ENCODE measurements around the gene ZNF784. TPM values are rescaled to one million over a fixed set of nuclear protein-coding genes. Genes with fewer than 3 reads are reported as not detected.

ZNF784 gene
- total and polyA plus RNA-seq, 9 of the 15 experiments (the other 6 are each of a cell fraction or from before 2014, with no cell fraction given): 0.14 to 6.1 (median 2.1) TPM

DNA sequence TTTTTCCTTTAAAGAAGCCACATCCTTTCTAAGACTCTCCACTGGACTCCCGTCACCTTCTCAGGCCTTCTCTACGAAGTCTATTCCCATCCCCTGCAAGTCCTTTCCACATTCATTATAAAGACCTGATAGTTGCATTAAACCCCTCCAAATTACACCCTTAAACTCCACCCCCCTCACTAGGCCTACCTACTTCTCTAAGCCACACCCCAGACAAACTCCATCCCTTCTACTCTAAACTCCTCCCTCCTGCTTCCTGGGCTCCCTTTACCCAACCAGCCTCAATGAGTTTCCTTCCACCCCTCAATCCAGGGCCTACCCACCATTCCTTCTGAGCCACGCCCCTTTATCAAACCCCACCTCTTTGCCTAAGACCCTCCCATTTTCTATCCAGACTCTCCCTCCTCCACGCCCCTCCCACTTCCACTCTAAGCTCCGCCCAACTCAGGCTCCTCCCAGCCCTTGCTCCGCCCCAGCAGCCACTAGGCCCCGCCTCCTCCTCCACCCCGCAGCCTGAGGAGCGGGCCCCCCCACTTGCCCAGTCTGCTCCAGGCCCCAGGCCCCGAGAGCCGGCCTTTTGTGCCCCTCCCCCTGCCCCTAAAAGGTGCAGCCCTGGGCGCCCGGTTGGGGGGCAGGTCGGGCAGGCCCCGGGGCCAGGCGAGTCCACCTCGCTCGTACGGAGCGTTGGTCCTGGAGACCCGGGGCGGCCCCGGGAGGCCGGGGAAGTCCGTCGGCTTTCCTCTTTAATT lies 25.5 kb downstream of the ZNF784 start (continued):
- TF ChIP-seq, protein P1, sequence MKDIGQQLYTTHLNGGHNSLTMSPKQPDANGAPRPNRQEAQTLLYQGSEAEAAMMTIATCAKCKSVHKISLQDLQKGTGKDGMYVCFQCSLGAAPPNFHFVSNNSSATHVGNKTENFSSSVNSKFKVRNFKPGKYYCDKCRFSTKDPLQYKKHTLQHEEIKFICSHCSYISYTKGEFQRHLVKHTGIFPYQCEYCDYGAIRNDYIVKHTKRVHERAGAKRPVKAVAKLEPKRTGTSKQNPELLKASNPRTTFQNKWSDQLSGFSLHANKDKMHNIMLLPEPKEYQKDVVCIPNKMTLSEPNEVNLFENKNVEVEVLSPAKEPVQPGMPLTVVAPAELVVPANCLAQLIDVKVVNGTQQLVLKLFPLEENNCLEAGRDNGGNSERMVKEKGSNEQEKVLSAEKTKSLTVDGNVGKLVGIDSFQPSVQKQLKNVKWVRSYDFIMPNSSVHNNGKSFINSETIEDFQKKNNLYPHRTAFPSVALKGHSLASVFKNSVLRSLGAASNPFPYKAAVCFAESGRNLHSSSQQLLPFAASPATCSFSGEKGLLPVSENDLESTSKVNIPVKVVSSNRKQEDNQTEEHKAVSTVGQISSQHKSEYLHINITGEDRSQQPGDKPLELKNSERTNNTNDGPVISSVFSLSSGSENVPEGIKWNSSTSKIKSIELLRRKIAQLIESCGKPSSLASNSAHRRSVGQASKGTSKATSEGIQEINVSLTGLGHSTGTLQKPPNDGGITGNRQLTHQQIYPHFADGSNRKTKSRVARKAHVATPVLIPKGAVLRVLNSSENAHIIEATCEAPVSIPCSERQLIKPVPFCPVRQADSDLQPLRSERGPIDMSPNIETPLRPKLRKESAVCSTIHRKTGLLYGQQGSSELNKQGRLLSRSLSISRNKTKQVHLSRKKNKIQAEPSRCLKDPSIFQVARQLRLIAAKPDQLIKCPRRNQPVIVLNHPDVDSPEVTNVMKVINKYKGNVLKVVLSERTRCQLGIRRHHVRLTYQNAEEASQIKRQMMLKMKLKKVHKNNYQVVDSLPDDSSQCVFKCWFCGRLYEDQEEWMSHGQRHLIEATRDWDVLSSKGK (CRISPR knock-in tag; IDR thresholded peaks at IDR 0.05): no peak
- TF ChIP-seq BRCA1 (IDR thresholded peaks at IDR 0.05) (no peak), BRCA1 (CRISPR knock-in tag; IDR thresholded peaks at IDR 0.05) (no peak), ZNF354B (CRISPR knock-in tag; IDR thresholded peaks at IDR 0.05) (no peak), ZNF830 (CRISPR knock-in tag; IDR thresholded peaks at IDR 0.05) (no peak), KLF10 (CRISPR knock-in tag; IDR thresholded peaks at IDR 0.05) (no peak), CCNT2 (IDR thresholded peaks at IDR 0.05; ENCODE audit: borderline replicate concordance, extremely low read depth, insufficient read length, low read depth, low read length) (peak; percentile 83), ZNF143 (CRISPR knock-in tag; IDR thresholded peaks at IDR 0.05) (no peak), SAFB (IDR thresholded peaks at IDR 0.05; ENCODE audit: borderline replicate concordance, low read depth, low read length) (no peak), TAF1 (IDR thresholded peaks at IDR 0.05; ENCODE audit: control insufficient read depth, extremely low read depth, insufficient read depth, low read length, severe bottlenecking) (peak; percentile 86), SIX5 (IDR thresholded peaks at IDR 0.05; ENCODE audit: borderline replicate concordance in 1 of 2, insufficient read depth in 1 of 2, low read depth in 1 of 2, low read length in 2 of 2) (0 out of 4 replicates have a peak, but pooled peaks of 1 of the 2 experiments have one; percentile 7), TGIF2 (CRISPR knock-in tag; IDR thresholded peaks at IDR 0.05) (no peak), TAF7 (tag; IDR thresholded peaks at IDR 0.05) (peak; percentile 82)
- TF ChIP-seq, protein P2, sequence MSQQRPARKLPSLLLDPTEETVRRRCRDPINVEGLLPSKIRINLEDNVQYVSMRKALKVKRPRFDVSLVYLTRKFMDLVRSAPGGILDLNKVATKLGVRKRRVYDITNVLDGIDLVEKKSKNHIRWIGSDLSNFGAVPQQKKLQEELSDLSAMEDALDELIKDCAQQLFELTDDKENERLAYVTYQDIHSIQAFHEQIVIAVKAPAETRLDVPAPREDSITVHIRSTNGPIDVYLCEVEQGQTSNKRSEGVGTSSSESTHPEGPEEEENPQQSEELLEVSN (IDR thresholded peaks at IDR 0.05; ENCODE audit: borderline replicate concordance in 1 of 2, extremely low read depth in 1 of 2, insufficient read depth in 1 of 2, insufficient read length in 1 of 2, low read depth in 1 of 2, low read length in 1 of 2, poor library complexity in 1 of 2, severe bottlenecking in 1 of 2): peak in 1 of 2 experiments; percentile 16
- TF ChIP-seq, protein P3, sequence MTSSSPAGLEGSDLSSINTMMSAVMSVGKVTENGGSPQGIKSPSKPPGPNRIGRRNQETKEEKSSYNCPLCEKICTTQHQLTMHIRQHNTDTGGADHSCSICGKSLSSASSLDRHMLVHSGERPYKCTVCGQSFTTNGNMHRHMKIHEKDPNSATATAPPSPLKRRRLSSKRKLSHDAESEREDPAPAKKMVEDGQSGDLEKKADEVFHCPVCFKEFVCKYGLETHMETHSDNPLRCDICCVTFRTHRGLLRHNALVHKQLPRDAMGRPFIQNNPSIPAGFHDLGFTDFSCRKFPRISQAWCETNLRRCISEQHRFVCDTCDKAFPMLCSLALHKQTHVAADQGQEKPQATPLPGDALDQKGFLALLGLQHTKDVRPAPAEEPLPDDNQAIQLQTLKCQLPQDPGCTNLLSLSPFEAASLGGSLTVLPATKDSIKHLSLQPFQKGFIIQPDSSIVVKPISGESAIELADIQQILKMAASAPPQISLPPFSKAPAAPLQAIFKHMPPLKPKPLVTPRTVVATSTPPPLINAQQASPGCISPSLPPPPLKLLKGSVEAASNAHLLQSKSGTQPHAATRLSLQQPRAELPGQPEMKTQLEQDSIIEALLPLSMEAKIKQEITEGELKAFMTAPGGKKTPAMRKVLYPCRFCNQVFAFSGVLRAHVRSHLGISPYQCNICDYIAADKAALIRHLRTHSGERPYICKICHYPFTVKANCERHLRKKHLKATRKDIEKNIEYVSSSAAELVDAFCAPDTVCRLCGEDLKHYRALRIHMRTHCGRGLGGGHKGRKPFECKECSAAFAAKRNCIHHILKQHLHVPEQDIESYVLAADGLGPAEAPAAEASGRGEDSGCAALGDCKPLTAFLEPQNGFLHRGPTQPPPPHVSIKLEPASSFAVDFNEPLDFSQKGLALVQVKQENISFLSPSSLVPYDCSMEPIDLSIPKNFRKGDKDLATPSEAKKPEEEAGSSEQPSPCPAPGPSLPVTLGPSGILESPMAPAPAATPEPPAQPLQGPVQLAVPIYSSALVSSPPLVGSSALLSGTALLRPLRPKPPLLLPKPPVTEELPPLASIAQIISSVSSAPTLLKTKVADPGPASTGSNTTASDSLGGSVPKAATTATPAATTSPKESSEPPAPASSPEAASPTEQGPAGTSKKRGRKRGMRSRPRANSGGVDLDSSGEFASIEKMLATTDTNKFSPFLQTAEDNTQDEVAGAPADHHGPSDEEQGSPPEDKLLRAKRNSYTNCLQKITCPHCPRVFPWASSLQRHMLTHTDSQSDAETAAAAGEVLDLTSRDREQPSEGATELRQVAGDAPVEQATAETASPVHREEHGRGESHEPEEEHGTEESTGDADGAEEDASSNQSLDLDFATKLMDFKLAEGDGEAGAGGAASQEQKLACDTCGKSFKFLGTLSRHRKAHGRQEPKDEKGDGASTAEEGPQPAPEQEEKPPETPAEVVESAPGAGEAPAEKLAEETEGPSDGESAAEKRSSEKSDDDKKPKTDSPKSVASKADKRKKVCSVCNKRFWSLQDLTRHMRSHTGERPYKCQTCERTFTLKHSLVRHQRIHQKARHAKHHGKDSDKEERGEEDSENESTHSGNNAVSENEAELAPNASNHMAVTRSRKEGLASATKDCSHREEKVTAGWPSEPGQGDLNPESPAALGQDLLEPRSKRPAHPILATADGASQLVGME (CRISPR knock-in tag; IDR thresholded peaks at IDR 0.05): no peak

Data from K562 (cell line).